GM12891 (cell line): ENCODE measurements around the gene GNB5.

Experiments used
- PAX5 ChIP-seq: IDR thresholded peaks from 2 replicates; pipeline ENCODE4 v1.6.1; 2011; ENCODE audit warnings: low read length, moderate library complexity, mild to moderate bottlenecking; ENCODE audit not compliant: insufficient read depth, severe bottlenecking
- POLR2A ChIP-seq: IDR thresholded peaks from 2 replicates; pipeline ENCODE4 v1.6.1; 2011; ENCODE audit warnings: low read depth, low read length, control low read depth
- POLR2AphosphoS5 ChIP-seq: IDR thresholded peaks from 2 replicates; pipeline ENCODE4 v1.6.1; 2011; ENCODE audit warnings: low read depth, low read length, control low read depth
- POU2F2 ChIP-seq: IDR thresholded peaks from 2 replicates; pipeline ENCODE4 v1.6.1; 2011; ENCODE audit warnings: low read depth, mild to moderate bottlenecking, control low read depth, low read length, moderate library complexity
- SPI1 ChIP-seq: IDR thresholded peaks from 2 replicates; pipeline ENCODE4 v1.6.1; 2011; ENCODE audit warnings: low read depth, low read length, control low read depth
- TAF1 ChIP-seq: IDR thresholded peaks from 2 replicates; pipeline ENCODE4 v1.6.1; 2011; ENCODE audit warnings: low read depth, low read length, control low read depth

- TF ChIP-seq POLR2AphosphoS5 = no peak
- no peak for TF ChIP-seq TAF1
- no peak for TF ChIP-seq POLR2A
- TF ChIP-seq SPI1 = peak; percentile 95
- TF ChIP-seq PAX5 = no peak
- TF ChIP-seq POU2F2 = no peak
Observed at GRCh38 chr15:52232327-52232726, 41.1 kb upstream of the GNB5 start.
